ENCODE results near the gene MTMR1.

GRCh38 chrX:150696866-150697265 is 3.7 kb downstream of the MTMR1 start:
- TF ChIP-seq, protein P1, sequence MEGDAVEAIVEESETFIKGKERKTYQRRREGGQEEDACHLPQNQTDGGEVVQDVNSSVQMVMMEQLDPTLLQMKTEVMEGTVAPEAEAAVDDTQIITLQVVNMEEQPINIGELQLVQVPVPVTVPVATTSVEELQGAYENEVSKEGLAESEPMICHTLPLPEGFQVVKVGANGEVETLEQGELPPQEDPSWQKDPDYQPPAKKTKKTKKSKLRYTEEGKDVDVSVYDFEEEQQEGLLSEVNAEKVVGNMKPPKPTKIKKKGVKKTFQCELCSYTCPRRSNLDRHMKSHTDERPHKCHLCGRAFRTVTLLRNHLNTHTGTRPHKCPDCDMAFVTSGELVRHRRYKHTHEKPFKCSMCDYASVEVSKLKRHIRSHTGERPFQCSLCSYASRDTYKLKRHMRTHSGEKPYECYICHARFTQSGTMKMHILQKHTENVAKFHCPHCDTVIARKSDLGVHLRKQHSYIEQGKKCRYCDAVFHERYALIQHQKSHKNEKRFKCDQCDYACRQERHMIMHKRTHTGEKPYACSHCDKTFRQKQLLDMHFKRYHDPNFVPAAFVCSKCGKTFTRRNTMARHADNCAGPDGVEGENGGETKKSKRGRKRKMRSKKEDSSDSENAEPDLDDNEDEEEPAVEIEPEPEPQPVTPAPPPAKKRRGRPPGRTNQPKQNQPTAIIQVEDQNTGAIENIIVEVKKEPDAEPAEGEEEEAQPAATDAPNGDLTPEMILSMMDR (IDR thresholded peaks at IDR 0.05) = no peak
- no peak for TF ChIP-seq POLR2A (IDR thresholded peaks at IDR 0.05)
- no peak for TF ChIP-seq EP300 (IDR thresholded peaks at IDR 0.05)

All from tibial nerve (tissue), 4 donors.